HepG2 (cell line): Measurements from ENCODE around the gene CFAP92. TPM values are rescaled to one million over a fixed set of nuclear protein-coding genes. Genes with fewer than 3 reads are reported as not detected.

Source experiments
- ATAC-seq: fragments of 200-7000 bp; cut with Tn5 transposase; 3 replicates; pipeline ENCODE4 v1.9.1; 2020; ENCODE audit warnings: mild to moderate bottlenecking, moderate library complexity
- BruUV-seq: library from RNA; stranded (reverse); fragments of 400-500 nt; replicated peaks from 2 replicates; lab custom pipeline; 2021; lab: Mats Ljungman, UMichigan
- CTCF ChIA-PET: fragments of 300-600 bp; formaldehyde crosslinking; extraction: SDS; loops from one replicate; lab custom pipeline; 2021; ENCODE audit warnings: low total read pairs, inconsistent platforms, low intra/inter-chr PET ratio; lab: Yijun Ruan, JAX
- POLR2A ChIA-PET: fragments of 350-600 bp; sonication (Branson Sonifier 250); formaldehyde crosslinking; loops from one replicate; lab custom pipeline; 2020; ENCODE audit warnings: antibody characterized with exemption, inconsistent platforms; lab: Yijun Ruan, JAX
- DNase-seq: peaks from one replicate; pipeline ENCODE4 v3.0.0-alpha.2; 2015; ENCODE audit warnings: low spot score
- FAIRE-seq: peaks from 3 replicates; lab custom pipeline; 2011; peaks lifted over from hg19 to GRCh38; lab: Jason Lieb, UNC
- H2AFZ ChIP-seq: one replicate; pipeline ENCODE4 v1.6.1; 2011; ENCODE audit warnings: low read length, inconsistent platforms
- H3K27ac ChIP-seq: fragments of 300-600 bp; 3 replicates; pipeline ENCODE4 v1.8.0; 2011; ENCODE audit warnings: mixed run types, mild to moderate bottlenecking, mixed read lengths, low read length, inconsistent platforms; ENCODE audit not compliant: insufficient read depth; ENCODE audit errors: extremely low read length
- H3K27me3 ChIP-seq, 2 experiments: fragments of 200-600 bp in 1 of 2; 2 replicates in 1 of 2; 3 replicates in 1 of 2; pipeline versions ENCODE4 v1.6.0 to v1.8.0; 2011; ENCODE audit warnings: low read length in 2 of 2, mild to moderate bottlenecking in 2 of 2, moderate library complexity in 2 of 2, inconsistent platforms in 1 of 2; ENCODE audit not compliant: insufficient read depth in 2 of 2, control insufficient read depth in 1 of 2
- H3K36me3 ChIP-seq, 2 experiments: fragments of 200-600 bp in 1 of 2; replicated peaks in 1 of 2; 2 replicates in 1 of 2; 3 replicates in 1 of 2; pipeline versions ENCODE4 v1.5.1 to v1.8.0; 2011; ENCODE audit warnings: low read length in 2 of 2, inconsistent platforms in 1 of 2; ENCODE audit not compliant: insufficient read depth in 2 of 2, control insufficient read depth in 1 of 2
- H3K4me1 ChIP-seq: 2 replicates; pipeline ENCODE4 v1.5.1; 2012; ENCODE audit warnings: low read length, inconsistent platforms; ENCODE audit not compliant: insufficient read depth
- H3K4me2 ChIP-seq: 2 replicates; pipeline ENCODE4 v1.6.0; 2011; ENCODE audit warnings: low read depth, low read length, inconsistent platforms
- H3K4me3 ChIP-seq, 3 experiments: fragments of 200-600 bp in 1 of 3; sonication (generic), shearing (Covaris generic) in 1 of 3; replicated peaks in 1 of 3; 2 replicates each; pipeline ENCODE4 v1.5.1; 2011 to 2016; ENCODE audit warnings: low read length in 3 of 3, inconsistent platforms in 2 of 3, low read depth in 2 of 3, mild to moderate bottlenecking in 2 of 3, control low read depth in 1 of 3, mixed read lengths in 1 of 3; ENCODE audit not compliant: insufficient read depth in 1 of 3
- H3K79me2 ChIP-seq: one replicate; pipeline ENCODE4 v1.6.1; 2011; ENCODE audit warnings: low read length, inconsistent platforms; ENCODE audit not compliant: insufficient read depth
- H3K9ac ChIP-seq: 2 replicates; pipeline ENCODE4 v1.6.0; 2011; ENCODE audit warnings: mild to moderate bottlenecking, low read depth, low read length, inconsistent platforms; ENCODE audit not compliant: insufficient read depth
- H3K9me3 ChIP-seq: 2 replicates; pipeline ENCODE4 v1.5.1; 2012; ENCODE audit warnings: mild to moderate bottlenecking, low read length
- H4K20me1 ChIP-seq: 2 replicates; pipeline ENCODE4 v1.6.0; 2011; ENCODE audit warnings: inconsistent platforms, mild to moderate bottlenecking, low read length, moderate library complexity; ENCODE audit not compliant: insufficient read depth
- ARNT ChIP-seq: fragments of 450-650 bp; IDR thresholded peaks from 2 replicates; pipeline ENCODE4 v1.6.1; 2017
- BCL6 ChIP-seq: IDR thresholded peaks from 2 replicates; pipeline ENCODE4 v1.6.1; 2016; ENCODE audit warnings: missing genetic modification reagents, missing compliant biosample characterization
- FOSL2 ChIP-seq: sonication (generic); formaldehyde crosslinking; IDR thresholded peaks from 2 replicates; pipeline ENCODE4 v1.4.0; 2020; ENCODE audit warnings: missing genetic modification reagents
- PHF21A ChIP-seq: sonication (generic); formaldehyde crosslinking; IDR thresholded peaks from 2 replicates; pipeline ENCODE4 v1.5.0; 2020; ENCODE audit warnings: mild to moderate bottlenecking, missing genetic modification reagents
- RARA ChIP-seq: IDR thresholded peaks from 2 replicates; pipeline ENCODE4 v1.6.1; 2016; ENCODE audit warnings: missing genetic modification reagents, missing compliant biosample characterization
- ZNF768 ChIP-seq: sonication (generic); formaldehyde crosslinking; IDR thresholded peaks from 2 replicates; pipeline ENCODE4 v1.4.0; 2020; ENCODE audit warnings: missing genetic modification reagents
- WGBS: methylation state at CpG from one replicate; pipeline ENCODE4 v1.1.6; 2017; ENCODE audit warnings: low lambda C conversion rate; 5-methylcytosine and 5-hydroxymethylcytosine counted together
- in situ Hi-C: cut with HindIII; loops from 2 replicates; pipeline ENCODE4 v1.10.0; 2017; ENCODE audit warnings: low pct_unique_long_range_greater_than_20kb; ENCODE audit not compliant: extremely low pct_ligation_motif_present
- intact Hi-C: fragments of 100-400 bp; cut with micrococcal nuclease; formaldehyde crosslinking; loops from one replicate; pipeline ENCODE4 v1.10.0; 2022; ENCODE audit not compliant: unreplicated experiment
- polyA plus RNA-seq, 8 experiments: library from polyadenylated mRNA; depleted of rRNA in 3 of 8; stranded (reverse) in 7 of 8; unstranded in 1 of 8; fragments of >200 nt; fragmentation: Illumina TruSeq in 4 of 8; extraction: Trizol in 4 of 8; gene quantifications; 2 replicates each; pipeline versions ENCODE4 v1.2.1 to v1.2.3, GENCODE V29; 2011 to 2016; ENCODE audit warnings: low read depth in 4 of 8, missing spikeins in 1 of 8, mixed read lengths in 1 of 8; ENCODE audit not compliant: insufficient read depth in 1 of 8
- total RNA-seq, 5 experiments: library from RNA; depleted of rRNA; stranded (reverse); fragments of >200 nt; fragmentation: Illumina TruSeq; extraction: Trizol; gene quantifications; 2 replicates each; pipeline ENCODE4 v1.2.3, GENCODE V29; 2016; ENCODE audit warnings: low read depth in 1 of 5
- TF ChIP-seq, protein P1 (sequence below): sonication (generic); formaldehyde crosslinking; IDR thresholded peaks from 2 replicates; pipeline ENCODE4 v1.5.1; 2020; ENCODE audit warnings: missing genetic modification reagents, mild to moderate bottlenecking, borderline replicate concordance

Gene CFAP92
- total and polyA plus RNA-seq, 2 of the 13 experiments (the other 11 are each of a cell fraction or from before 2014, with no cell fraction given) = 0.18 to 0.46 TPM

- no peaks in the 10 kb centered on the region for H3K36me3 ChIP-seq
- 47% methylated on average over 11 of the region's 15 CpGs for WGBS
- intact Hi-C loops = no loop called here
- no TSS peak for BruUV-seq
- CTCF ChIA-PET = no interaction called here
- H3K27me3 ChIP-seq = peaks cover 0 to 38% of the 10 kb centered on the region in 2 experiments; a peak in 3 of 5 replicates
- no peak overlapping the region for H2AFZ ChIP-seq
- H3K27ac ChIP-seq = no peak overlapping the region
- no peak for FAIRE-seq
- H3K9ac ChIP-seq = no peak overlapping the region
- H3K4me3 ChIP-seq = no peak overlapping the region
- no peaks in the 10 kb centered on the region for H4K20me1 ChIP-seq
- no peaks in the 10 kb centered on the region for H3K9me3 ChIP-seq
- POLR2A ChIA-PET = no interaction called here
- ATAC-seq = no peak
- DNase-seq = no peak
- no peak overlapping the region for H3K4me2 ChIP-seq
- H3K79me2 ChIP-seq = no peaks in the 10 kb centered on the region
- peaks cover 22% of the 10 kb centered on the region for H3K4me1 ChIP-seq
- TF ChIP-seq, protein P1, sequence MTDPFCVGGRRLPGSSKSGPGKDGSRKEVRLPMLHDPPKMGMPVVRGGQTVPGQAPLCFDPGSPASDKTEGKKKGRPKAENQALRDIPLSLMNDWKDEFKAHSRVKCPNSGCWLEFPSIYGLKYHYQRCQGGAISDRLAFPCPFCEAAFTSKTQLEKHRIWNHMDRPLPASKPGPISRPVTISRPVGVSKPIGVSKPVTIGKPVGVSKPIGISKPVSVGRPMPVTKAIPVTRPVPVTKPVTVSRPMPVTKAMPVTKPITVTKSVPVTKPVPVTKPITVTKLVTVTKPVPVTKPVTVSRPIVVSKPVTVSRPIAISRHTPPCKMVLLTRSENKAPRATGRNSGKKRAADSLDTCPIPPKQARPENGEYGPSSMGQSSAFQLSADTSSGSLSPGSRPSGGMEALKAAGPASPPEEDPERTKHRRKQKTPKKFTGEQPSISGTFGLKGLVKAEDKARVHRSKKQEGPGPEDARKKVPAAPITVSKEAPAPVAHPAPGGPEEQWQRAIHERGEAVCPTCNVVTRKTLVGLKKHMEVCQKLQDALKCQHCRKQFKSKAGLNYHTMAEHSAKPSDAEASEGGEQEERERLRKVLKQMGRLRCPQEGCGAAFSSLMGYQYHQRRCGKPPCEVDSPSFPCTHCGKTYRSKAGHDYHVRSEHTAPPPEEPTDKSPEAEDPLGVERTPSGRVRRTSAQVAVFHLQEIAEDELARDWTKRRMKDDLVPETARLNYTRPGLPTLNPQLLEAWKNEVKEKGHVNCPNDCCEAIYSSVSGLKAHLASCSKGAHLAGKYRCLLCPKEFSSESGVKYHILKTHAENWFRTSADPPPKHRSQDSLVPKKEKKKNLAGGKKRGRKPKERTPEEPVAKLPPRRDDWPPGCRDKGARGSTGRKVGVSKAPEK (CRISPR knock-in tag) = no peak
- peak; percentile 72 for TF ChIP-seq ZNF768 (CRISPR knock-in tag)
- TF ChIP-seq, all 625 proteins: peak for 1
- in situ Hi-C loops = no loop called here
Measured at GRCh38 chr3:129022114-129023007, 28.5 kb upstream of the CFAP92 start.

GRCh38 chr3:129021140-129021551, 27.3 kb upstream of the CFAP92 start:
- Histone ChIP-seq H3K4me3 (no peak overlapping the region), H3K4me1 (peaks cover 22% of the 10 kb centered on the region), H3K27me3 (peaks cover 2 to 40% of the 10 kb centered on the region in 2 experiments; a peak in 4 of 5 replicates), H4K20me1 (no peaks in the 10 kb centered on the region), H3K9ac (no peak overlapping the region), H3K79me2 (no peaks in the 10 kb centered on the region), H3K36me3 (no peaks in the 10 kb centered on the region), H3K9me3 (no peaks in the 10 kb centered on the region), H3K4me2 (no peak overlapping the region), H2AFZ (no peak overlapping the region), H3K27ac (no peak overlapping the region)
- DNase-seq = peak; percentile 24
- no peak for ATAC-seq
- in situ Hi-C loops (no loop called here), intact Hi-C loops (no loop called here)
- ChIA-PET POLR2A (no interaction called here), CTCF (no interaction called here)
- TF ChIP-seq FOSL2 (CRISPR knock-in tag) = peak; percentile 51
- peak; percentile 40 for TF ChIP-seq RARA (CRISPR knock-in tag)
- no peak for TF ChIP-seq PHF21A
- TF ChIP-seq BCL6 = peak; percentile 44; the same call in 1 of the 2 replicates
- no peak for TF ChIP-seq ARNT
- BruUV-seq = no TSS peak
- FAIRE-seq = no peak
- WGBS = 50% methylated on average over 3 of the region's 6 CpGs
